T-helper 9 cell (primary cell): Measurements from ENCODE around the gene CLNK.
A peak's percentile ranks its signal among the peaks of the same experiment; 100 is the strongest.

Experiments
- DNase-seq: peaks from one replicate; pipeline ENCODE4 v3.0.0-alpha.2; 2020

The CLNK gene

DNA sequence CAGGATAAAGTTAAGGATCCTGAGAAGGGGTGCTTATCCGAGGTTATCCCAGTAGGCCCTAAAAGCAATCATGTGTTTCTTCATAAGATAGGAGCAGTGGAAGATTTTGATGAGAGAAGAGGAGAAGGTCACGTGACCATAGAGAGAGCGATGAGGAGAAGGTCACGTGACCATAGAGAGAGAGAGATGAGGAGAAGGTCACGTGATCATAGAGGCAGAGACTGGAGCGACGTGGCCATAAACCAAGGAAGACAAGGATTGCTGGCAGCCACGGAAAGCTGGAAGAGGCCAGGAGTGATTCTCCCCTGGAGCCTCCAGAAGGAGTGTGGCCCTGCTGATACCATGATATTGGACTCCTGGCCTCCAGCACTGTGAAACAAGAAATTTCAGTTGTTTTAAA lies 188.9 kb downstream of the CLNK start:
- DNase-seq: no peak

- DNase-seq: no peak
These were observed 192.1 kb downstream of the CLNK start for GRCh38 chr4:10492464-10492863.

DNA sequence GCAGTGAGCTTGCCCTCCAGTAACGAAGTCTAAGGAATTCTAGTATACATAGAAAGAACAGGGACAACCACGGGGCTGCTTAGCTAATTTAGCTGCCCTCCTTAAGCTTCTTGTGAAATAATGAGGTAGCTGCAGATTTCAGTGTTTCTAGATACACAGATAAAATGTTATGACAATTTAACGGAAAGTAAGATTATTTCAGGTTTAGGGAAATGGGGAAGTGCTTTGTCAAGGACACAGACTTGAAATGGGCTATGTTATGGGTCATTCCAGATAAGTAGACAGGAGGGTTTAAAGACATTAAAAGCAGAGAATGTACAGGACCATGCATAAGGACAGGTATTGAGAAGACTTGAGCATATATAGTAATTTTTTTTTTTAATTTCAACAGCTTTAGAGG lies 193.2 kb downstream of the CLNK start:
- no peak for DNase-seq

DNA sequence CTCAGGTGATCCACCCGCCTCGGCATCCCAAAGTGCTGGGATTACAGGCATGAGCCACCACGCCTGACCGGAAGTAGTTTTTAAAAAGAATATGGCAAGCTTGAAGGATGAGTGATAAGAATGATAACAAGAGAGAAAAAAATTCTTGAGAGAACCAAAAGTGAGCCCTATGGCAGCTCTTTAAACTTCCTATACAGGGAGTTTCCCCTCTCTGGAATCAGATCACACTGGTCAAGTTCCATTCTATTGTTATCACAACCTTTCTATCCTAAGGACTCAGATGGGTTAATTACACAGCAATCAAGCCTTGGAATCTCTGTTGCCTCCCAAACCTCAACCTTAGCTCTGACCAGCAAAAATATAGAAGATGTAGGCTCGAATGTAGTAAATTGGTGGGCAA lies 193.6 kb downstream of the CLNK start:
- no peak for DNase-seq

- DNase-seq: no peak
These were observed 201.7 kb downstream of the CLNK start for GRCh38 chr4:10482913-10483312.

- no peak for DNase-seq
These were observed 204.0 kb downstream of the CLNK start for GRCh38 chr4:10480616-10481015.

DNA sequence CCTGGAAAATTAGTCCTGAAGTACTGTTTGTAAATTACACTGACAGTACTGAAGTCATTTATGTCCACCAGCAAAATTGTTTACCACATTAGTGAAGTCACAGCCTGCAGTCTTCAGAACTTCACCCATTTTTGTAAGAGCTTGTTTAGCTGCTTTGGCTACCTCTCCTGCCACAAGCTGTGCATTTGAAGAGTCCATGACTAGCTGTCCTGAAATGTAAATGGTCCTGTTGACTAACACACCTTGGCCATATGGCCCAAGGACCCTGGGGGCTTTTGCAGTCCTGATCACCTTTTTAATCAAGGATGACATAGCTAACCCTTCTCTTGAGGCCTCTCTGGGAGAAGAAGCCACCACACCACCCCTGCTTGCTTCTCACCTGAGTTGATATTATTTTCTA lies 205.9 kb downstream of the CLNK start:
- DNase-seq: no peak

GRCh38 chr4:10470505-10470904 lies 214.1 kb downstream of the CLNK start:
- no peak for DNase-seq

DNA sequence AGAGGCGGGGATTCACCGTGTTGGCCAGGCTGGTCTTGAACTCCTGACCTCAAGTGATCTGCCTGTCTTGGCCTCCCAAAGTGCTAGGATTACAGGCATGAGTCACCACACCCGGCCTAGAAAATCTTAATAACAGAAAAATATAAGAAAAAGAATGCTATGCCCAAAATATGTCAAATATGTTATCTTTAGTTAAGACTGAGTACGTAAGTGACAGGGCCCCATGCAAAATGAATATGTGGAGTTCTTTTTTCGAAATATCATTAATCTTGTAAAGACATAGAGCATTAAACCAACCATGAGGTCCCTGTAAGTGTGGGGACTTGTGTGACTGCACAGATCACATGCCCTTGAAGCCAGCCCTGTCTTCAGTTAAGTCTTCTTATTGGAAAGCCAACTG lies 218.4 kb downstream of the CLNK start:
- no peak for DNase-seq

DNA sequence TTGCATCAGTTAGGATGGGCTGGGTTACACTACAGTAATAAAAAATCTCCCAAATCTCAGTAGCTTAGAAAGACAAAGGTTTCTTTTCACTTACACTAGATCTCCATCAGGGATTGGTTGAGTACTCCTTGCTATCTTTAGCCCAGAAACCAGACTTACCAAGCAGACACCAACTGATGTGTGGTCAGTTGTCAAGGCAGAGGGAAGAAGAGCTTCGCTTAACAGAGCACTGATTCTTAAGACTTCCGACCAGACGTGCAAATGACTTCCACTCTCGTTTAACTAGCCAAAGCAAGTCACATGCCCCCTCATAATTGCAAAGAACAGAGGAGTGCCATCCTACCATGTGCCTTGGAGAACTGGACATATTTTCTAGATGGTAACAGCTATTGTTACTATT lies 221.7 kb downstream of the CLNK start:
- no peak for DNase-seq

GRCh38 chr4:10461850-10462400 lies 222.6 kb downstream of the CLNK start:
- no peak for DNase-seq

- DNase-seq: peak; percentile 56
These were observed 223.3 kb downstream of the CLNK start for GRCh38 chr4:10461091-10461849.

DNA sequence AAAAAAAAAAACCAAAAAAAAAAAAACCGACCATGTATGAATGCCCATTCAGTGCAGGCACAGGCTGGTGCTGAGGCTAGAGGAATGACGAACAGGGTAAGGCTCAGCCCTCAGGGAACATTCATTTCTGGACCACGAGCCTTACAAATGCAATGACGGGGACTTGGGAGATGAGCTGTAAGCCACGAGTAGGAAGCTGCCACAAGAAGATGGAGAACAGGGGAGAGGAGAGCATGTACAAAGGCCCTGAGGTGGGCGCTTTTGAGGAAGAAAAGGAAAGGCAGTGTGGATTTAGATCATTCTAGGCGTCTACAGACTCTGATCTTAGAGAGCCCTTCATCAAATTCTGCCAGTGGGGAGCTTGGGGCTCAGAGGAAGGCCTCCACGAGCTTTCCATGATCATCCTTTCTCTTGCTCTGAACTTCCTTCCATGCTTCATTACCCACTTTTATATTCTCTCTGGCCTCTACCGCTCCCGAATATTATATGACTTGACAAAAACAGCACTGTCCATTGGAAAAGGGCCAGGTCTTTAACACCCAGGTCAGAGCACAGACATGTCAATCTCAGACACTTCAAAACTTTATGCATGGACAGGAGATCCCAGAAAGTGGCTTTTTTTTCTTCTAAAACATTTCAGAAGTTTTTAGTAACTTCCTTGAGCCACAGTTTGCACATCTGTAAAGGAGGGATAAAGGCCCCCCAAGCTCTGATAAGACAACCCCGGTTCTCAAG lies 224.1 kb downstream of the CLNK start:
- DNase-seq: no peak

- DNase-seq: no peak
These were observed 225.3 kb downstream of the CLNK start for GRCh38 chr4:10459305-10459704.

DNA sequence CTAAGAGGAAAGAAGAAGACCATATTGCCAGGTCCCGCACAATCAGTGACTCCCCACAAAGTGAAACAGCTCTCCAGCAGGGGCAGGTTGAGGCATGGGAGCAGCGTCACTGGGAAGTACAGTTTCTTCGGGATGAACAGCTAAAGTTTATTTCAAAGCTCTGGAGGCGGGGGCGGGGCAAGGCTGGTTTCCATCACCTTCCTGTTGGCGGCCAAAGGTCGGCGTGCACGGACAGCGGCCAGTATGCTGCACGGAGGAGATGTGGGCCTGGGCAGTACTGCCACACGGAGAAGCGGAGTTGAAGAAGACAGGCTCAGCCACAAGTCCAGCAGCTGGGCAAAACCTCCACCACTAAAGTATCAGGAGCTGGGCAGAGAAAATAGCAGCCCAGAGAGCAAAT lies 226.4 kb downstream of the CLNK start:
- DNase-seq: no peak

DNA sequence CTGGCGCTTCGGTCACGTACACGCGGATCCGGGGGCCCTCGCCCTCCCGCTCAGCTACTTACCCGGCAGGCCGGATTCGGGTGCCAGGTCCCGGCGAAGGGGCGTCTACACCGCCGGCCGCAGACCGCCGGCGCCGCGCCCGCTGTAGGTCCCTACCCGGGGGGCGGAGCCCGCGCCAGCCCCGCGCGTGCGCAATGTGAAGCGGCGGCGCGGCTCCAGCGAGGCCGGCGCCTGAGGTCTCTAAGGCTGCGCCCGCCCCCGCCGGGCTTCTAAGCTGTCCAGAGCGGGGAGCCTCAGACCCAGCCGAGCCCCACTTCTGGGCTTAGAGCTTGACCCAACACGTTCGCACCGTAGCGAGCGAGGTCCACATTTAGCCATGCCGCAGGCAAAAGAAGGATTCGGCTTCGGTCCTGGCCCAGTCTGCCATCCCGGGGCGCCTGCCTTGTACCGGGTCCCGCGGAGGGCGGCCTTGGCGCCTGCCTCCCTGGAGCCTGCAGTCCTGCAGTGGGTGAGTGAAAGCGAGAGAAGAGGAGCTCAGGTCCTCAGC lies 227.2 kb downstream of the CLNK start, which contains the start of gene ZNF518B:
Gene ZNF518B, minus strand, starts transcription at position 172 of the 547 bp plus-strand sequence. CDS start 11,098 bp downstream, outside the sequence.
- DNase-seq: peak; percentile 72

DNA sequence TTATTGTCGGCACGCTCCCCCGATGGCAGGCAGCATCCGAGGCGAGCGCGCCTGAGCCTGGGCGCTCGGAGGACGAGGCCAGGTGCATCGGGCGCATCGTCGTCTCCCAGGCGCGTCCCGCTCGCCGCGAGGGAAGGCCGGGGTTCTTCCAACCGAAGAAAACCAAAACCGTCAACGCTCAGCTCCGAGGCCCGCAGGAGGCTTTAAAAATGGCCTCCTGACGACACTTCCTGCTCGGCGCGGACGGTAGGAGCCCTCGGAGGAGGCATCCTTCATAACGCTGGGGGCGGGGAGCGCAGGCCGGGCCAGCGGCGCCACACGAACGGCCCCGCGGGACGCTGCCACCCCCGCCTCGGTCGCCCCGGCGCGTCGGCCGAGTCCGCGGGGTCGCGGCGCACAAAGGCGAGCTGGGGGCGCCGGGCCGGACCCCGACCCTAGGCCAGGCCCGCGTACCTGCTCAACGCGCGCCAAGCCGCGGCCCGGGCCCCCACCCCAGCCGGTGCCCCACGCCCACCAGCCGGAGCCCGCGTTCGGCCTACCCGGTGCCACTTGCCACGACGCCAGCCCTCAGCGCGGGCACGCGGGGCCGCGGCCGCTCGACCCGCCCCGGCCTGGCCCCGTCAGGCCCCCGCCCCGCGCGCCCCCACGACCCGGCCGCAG lies 227.8 kb downstream of the CLNK start:
- peak; percentile 34 for DNase-seq

DNA sequence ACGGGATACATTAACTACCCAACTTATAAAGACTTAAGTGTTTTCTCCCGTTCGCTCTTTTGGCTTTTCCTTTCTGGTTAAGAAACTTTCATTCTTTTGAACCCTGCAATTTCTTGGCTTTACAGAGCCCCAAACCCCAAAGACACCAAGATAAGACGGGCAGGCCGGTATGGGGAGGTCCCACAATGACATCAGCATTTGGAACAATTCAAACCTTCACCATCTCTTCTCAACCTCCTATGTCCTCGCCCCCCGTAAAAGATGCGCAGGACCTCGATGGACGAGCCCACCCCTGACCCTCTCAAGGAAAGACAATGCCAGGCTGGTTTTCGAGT lies 228.3 kb downstream of the CLNK start:
- no peak for DNase-seq

GRCh38 chr4:10455133-10455532 lies 229.4 kb downstream of the CLNK start:
- DNase-seq: no peak

DNA sequence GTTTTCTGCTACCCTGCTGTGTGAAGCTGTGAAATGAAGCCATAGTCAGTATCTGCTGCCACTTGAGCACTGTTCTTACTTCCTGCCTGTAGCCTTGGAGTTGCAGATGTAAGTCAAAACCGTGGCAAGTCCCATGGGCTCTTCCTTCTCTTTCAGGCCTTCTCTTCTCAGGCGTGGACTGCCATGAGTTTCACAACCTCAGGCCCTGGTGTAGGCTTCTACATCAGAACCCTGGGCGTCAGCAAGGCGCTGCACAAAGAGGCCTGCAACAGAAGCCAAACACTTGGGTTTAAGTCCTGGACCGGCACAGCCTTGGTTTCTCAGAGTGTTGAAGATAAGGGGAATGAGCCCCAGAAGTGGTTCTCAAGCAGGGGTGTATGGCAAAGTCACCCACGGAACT lies 229.8 kb downstream of the CLNK start:
- DNase-seq: no peak

- no peak for DNase-seq
These were observed 230.4 kb downstream of the CLNK start for GRCh38 chr4:10454121-10454520.

DNA sequence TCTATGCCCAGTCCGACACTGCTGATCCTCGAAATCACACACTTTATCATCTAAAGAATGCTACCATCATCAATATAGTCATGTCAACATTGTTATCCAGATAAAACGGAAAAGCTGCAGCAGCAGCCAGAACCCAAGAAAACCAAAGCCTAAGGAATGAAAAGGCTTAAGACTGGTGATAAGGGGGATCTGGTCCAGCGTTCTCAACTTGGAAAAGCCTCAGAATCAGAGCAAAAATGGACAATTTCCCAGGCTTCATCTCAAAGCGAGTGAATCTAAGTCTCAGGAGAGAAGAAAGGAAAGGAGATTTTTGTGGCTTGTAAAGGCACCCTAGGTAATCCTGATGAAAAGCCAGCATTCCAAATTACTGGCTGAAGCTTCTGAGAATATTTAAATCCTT lies 235.6 kb downstream of the CLNK start:
- no peak for DNase-seq

DNA sequence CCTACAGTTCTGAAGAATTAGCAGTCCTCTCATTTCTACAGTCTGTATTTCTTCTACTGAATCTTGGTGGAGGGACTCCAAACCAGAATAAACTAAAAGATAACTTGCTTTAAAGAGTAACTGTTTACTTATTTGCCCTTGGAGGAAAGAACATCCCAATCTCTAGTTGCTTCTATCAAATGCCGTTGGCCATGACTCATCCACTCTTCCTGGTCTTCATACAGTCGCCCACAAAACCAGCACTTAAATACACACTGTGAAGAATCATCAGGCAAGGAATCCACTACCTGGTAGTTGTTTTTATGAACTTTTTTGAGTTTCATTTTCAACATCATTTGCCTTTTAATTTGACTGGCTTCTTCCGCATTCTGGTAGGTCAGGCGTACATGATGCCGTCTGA lies 241.6 kb downstream of the CLNK start:
- no peak for DNase-seq
